Activated B cell treated with CpG ODN at 0.5 μM for 24 hours (primary cell): ENCODE data around the gene CAMKMT. TPM values are rescaled to one million over a fixed set of nuclear protein-coding genes. Genes with fewer than 3 reads are reported as not detected.

Experiments used
- ATAC-seq: fragments of 200-7000 bp; cut with Tn5 transposase; one replicate; pipeline ENCODE4 v1.10.0; 2021; ENCODE audit warnings: low read depth, mild to moderate bottlenecking, moderate library complexity
- CTCF ChIA-PET: fragments of 350-600 bp; sonication (Branson Sonifier 250); formaldehyde crosslinking; loops from one replicate; lab custom pipeline; 2021; ENCODE audit warnings: antibody characterized with exemption; lab: Charles Lee
- POLR2A ChIA-PET: fragments of 350-600 bp; sonication (Branson Sonifier 250); formaldehyde crosslinking; loops from one replicate; lab custom pipeline; 2021; ENCODE audit warnings: antibody characterized with exemption; lab: Charles Lee
- DNase-seq: peaks from one replicate; pipeline ENCODE4 v3.0.0; 2022
- H3K27ac Mint-ChIP-seq: one replicate; pipeline ENCODE4 v1.8.0; 2020; ENCODE audit warnings: mixed read lengths
- H3K27me3 Mint-ChIP-seq: one replicate; pipeline ENCODE4 v1.8.0; 2021; ENCODE audit warnings: mixed read lengths
- H3K36me3 Mint-ChIP-seq: one replicate; pipeline ENCODE4 v1.8.0; 2021; ENCODE audit warnings: low read depth, mixed read lengths
- H3K4me1 Mint-ChIP-seq: one replicate; pipeline ENCODE4 v1.8.0; 2021; ENCODE audit warnings: mixed read lengths
- H3K4me3 Mint-ChIP-seq: one replicate; pipeline ENCODE4 v1.8.0; 2020; ENCODE audit warnings: mild to moderate bottlenecking, mixed read lengths
- H3K9me3 Mint-ChIP-seq: one replicate; pipeline ENCODE4 v1.8.0; 2020; ENCODE audit warnings: mixed read lengths
- intact Hi-C: fragments of 100-400 bp; cut with micrococcal nuclease; formaldehyde crosslinking; loops from one replicate; pipeline ENCODE4 v1.15.1; 2024
- total RNA-seq: library from RNA; stranded (reverse); gene quantifications from 2 replicates; pipeline ENCODE4 v1.2.3, GENCODE V29; 2022
- TF ChIP-seq, protein P1 (sequence below): fragments of 200-600 bp; IDR thresholded peaks from one replicate; pipeline ENCODE4 v1.8.0; 2022; ENCODE audit warnings: antibody characterized with exemption, mild to moderate bottlenecking

CAMKMT gene
- total RNA-seq, 1 donor from 2014 or later, result 21.2 TPM

DNA sequence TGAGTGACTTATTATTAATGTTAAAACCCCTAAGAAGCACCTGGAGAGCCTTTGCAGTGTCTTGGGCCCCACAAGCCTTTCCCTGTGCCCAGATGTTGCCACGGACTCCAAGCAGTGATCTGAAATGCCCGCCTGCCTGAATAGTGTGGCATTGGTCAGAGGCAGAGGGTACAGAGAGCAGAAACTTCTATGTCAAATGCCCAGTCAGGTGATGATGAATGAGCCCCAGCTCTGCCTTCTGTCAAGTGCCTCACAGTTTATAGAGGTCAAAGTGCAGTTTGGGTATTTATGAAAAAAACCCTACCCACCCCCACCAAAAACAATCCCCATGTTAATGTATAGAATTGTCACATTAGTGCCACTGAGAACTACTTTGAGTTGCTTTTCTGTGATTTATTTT, 409.8 kb downstream of the CAMKMT start:
- no peak for ATAC-seq
- POLR2A ChIA-PET, result no interaction called here
- Mint-ChIP-seq H3K27me3 (peaks cover 20% of the 10 kb centered on the region), H3K4me1 (peaks cover 9% of the 10 kb centered on the region), H3K36me3 (no peaks in the 10 kb centered on the region), H3K9me3 (no peaks in the 10 kb centered on the region), H3K27ac (no peak overlapping the region), H3K4me3 (no peak overlapping the region)
- DNase-seq, result no peak
- CTCF ChIA-PET, result no interaction called here
- TF ChIP-seq, protein P1, sequence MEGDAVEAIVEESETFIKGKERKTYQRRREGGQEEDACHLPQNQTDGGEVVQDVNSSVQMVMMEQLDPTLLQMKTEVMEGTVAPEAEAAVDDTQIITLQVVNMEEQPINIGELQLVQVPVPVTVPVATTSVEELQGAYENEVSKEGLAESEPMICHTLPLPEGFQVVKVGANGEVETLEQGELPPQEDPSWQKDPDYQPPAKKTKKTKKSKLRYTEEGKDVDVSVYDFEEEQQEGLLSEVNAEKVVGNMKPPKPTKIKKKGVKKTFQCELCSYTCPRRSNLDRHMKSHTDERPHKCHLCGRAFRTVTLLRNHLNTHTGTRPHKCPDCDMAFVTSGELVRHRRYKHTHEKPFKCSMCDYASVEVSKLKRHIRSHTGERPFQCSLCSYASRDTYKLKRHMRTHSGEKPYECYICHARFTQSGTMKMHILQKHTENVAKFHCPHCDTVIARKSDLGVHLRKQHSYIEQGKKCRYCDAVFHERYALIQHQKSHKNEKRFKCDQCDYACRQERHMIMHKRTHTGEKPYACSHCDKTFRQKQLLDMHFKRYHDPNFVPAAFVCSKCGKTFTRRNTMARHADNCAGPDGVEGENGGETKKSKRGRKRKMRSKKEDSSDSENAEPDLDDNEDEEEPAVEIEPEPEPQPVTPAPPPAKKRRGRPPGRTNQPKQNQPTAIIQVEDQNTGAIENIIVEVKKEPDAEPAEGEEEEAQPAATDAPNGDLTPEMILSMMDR, result no peak
- intact Hi-C loops, result no loop called here

- DNase-seq (no peak), ATAC-seq (no peak)
- TF ChIP-seq, protein P1, result no peak
- intact Hi-C loops, result no loop called here
- CTCF ChIA-PET, result no interaction called here
- H3K9me3 Mint-ChIP-seq, result no peaks in the 10 kb centered on the region
- H3K4me3 Mint-ChIP-seq, result no peak overlapping the region
- POLR2A ChIA-PET, result no interaction called here
- peaks cover 16% of the 10 kb centered on the region for H3K27me3 Mint-ChIP-seq
- no peak overlapping the region for H3K27ac Mint-ChIP-seq
- peaks cover 11% of the 10 kb centered on the region for H3K4me1 Mint-ChIP-seq
- no peaks in the 10 kb centered on the region for H3K36me3 Mint-ChIP-seq
Observed at GRCh38 chr2:44772131-44772530, 410.4 kb downstream of the CAMKMT start.

- Mint-ChIP-seq H3K27ac (no peak overlapping the region), H3K4me3 (no peak overlapping the region), H3K9me3 (no peaks in the 10 kb centered on the region), H3K36me3 (no peaks in the 10 kb centered on the region), H3K4me1 (peaks cover 18% of the 10 kb centered on the region), H3K27me3 (peaks cover 10% of the 10 kb centered on the region)
- TF ChIP-seq, protein P1, result no peak
- intact Hi-C loops, result no loop called here
- ChIA-PET POLR2A (no interaction called here), CTCF (no interaction called here)
- ATAC-seq, result no peak
- DNase-seq, result no peak
Observed at GRCh38 chr2:44772669-44773378, 411.1 kb downstream of the CAMKMT start.

- peaks cover 3% of the 10 kb centered on the region for H3K27me3 Mint-ChIP-seq
- ChIA-PET POLR2A (no interaction called here), CTCF (no interaction called here)
- H3K9me3 Mint-ChIP-seq, result no peaks in the 10 kb centered on the region
- H3K4me1 Mint-ChIP-seq, result peaks cover 29% of the 10 kb centered on the region
- no peaks in the 10 kb centered on the region for H3K36me3 Mint-ChIP-seq
- no peak for DNase-seq
- ATAC-seq, result no peak
- TF ChIP-seq, protein P1, result no peak
- no peak overlapping the region for H3K4me3 Mint-ChIP-seq
- intact Hi-C loops, result no loop called here
- no peak overlapping the region for H3K27ac Mint-ChIP-seq
Observed at GRCh38 chr2:44774826-44775492, 413.2 kb downstream of the CAMKMT start.

DNA sequence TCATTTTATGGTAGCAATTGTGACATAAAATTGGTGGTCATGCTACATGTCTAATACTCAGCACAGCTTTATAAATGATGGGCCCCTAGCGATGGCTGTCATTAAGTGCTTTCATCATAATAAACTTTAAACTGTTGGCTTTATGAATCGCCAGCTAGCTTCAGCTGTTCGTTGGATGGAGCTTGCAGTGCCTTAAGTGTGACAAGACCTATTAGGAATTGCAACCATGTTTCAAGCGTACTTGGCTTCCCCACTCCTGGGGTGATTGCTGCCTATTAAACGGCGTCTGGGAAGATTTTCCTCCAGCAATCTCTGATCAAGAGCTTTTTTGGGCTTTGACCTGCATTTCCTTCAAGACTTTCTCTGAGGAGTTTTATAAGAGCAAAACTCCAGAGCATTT, 415.3 kb downstream of the CAMKMT start:
- no peak for ATAC-seq
- DNase-seq, result no peak
- H3K4me1 Mint-ChIP-seq, result peaks cover 30% of the 10 kb centered on the region
- H3K36me3 Mint-ChIP-seq, result no peaks in the 10 kb centered on the region
- intact Hi-C loops, result no loop called here
- no peaks in the 10 kb centered on the region for H3K27me3 Mint-ChIP-seq
- no peaks in the 10 kb centered on the region for H3K9me3 Mint-ChIP-seq
- no peak overlapping the region for H3K27ac Mint-ChIP-seq
- ChIA-PET POLR2A (interaction anchor here (1.2 kb wide), 1 partner anchor 415 kb away, joined by 3 read pairs; the partner anchor contains the start of genes CAMKMT and PREPL), CTCF (no interaction called here)
- peak overlapping the region; percentile 83 for H3K4me3 Mint-ChIP-seq
- TF ChIP-seq, protein P1, result no peak
